DMS53 treated with DMSO at 0.1 percent for 48 hours (cell line): ENCODE results near the gene SGCB.
A peak's percentile ranks its signal among the peaks of the same experiment; 100 is the strongest.

Source experiments
- DNase-seq: peaks from one replicate; lab custom pipeline; 2025; ENCODE audit not compliant: unreplicated experiment; lab: John Stamatoyannopoulos, UW

Gene SGCB

GRCh38 chr4:52019936-52020657 lies 18.0 kb downstream of the SGCB start, which contains the start of gene LRRC66:
TSS of gene LRRC66 (minus strand) at chr4:52020363. CDS start at chr4:52017613, 2,750 bp downstream.
- DNase-seq = no peak

DNA sequence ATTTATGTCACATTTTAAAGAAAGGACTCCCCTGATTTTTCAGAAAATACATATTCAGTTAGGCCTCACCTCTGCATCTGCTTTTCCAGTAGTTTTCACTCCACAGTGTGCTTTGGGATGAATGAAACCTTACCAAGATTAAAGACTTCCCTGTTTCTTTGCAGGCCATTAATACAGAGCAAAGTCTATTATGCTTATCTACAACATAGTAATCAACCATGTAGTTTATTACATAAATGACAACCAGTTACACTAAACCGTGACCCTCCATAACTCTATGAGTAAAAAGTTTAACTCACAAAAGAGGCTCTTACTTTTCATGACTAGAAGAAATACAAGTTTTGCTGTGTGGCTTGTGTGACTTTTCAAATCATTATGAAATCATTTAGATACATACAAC lies 20.3 kb downstream of the SGCB start:
- DNase-seq = no peak

DNA sequence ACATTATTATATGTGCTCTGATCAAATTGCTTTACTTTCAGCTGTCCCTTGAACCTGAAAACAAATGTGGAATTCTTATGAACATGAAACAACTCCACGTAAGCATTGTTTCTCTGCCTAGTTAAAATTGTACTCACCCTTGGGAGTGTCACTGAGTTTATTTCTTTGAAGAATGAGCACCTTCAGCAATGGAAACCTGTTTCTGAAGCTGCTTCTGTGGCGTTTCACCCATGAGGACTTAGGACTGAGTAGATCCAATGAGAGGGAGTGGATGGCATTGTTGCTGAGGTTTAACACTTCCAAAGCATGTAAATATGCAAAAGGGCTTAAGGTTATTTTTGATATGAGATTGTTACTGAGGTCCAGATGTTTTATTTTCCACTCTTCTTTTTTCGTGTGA lies 21.1 kb downstream of the SGCB start:
- no peak for DNase-seq

GRCh38 chr4:52015366-52015765 lies 22.7 kb downstream of the SGCB start:
- no peak for DNase-seq

DNA sequence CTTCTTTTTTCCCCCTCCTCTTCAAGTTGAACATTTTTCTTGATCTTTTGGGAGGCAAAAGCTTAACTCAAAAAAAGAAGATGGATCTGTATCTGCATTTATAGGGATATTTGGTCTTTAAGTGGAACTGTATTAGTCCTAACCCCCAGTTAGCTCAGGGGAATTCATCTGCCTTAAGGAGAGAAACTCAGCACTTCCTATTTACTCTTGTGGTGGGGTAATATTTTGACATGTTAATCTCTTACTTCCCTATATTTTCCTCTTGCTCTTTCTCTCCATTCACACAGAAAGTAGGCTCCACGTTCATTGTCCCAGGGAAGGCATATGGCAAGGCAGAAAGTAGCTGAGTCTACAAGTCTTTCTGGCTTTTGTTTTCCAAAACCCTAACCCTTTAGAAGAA lies 23.2 kb downstream of the SGCB start:
- no peak for DNase-seq

GRCh38 chr4:52012651-52013050 lies 25.4 kb downstream of the SGCB start:
- DNase-seq = no peak

- no peak for DNase-seq
Observed at GRCh38 chr4:52010986-52011385, 27.1 kb downstream of the SGCB start.

- no peak for DNase-seq
Observed at GRCh38 chr4:52006887-52007286, 31.2 kb downstream of the SGCB start.

DNA sequence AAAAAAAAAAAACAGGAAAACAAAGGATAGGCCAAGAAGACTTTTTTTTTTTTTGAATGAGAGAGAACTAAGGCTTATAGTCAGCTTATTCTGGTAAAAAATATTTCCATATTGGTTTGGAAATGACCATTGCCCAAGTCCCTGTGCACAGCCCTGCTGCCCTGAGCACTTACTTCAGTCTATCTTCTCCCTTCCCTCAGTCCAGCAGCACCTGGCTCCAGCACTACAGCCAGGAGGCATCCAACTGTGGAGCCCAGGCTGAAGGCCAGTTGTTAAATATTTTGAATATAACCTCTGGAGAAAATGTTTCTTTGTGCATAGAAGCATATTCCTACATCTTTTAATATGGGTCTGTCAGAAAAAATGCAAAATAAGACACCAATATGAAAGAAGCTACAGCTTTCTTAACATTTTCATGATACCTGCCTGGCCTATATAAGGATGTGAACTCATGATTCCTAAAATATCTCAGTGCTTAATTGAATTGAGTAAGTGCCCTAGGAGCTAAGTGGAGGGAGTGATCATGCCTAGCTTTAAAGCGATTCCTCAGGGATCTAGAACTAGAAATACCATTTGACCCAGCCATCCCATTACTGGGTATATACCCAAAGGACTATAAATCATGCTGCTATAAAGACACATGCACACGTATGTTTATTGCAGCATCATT lies 32.4 kb downstream of the SGCB start:
- DNase-seq = no peak

GRCh38 chr4:52004414-52004813 lies 33.7 kb downstream of the SGCB start:
- DNase-seq = no peak

DNA sequence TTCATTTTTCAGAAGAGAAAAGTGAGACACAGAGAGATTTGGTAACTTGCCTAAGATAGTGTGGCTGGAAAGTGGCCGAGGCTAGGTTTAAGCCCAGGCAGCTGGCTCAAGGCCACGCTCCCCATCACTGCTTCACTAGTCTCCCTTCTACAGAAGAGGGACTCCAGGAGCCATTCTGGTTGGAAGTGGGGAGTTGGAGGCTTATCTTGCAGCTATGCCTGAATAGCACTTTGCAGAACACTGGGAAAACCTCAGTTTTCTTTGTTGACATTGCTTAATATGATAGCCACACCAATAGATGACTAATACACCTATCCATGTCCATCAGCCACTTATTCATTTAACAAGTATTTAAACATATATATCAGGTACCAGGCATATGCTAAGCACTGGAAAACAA lies 36.5 kb downstream of the SGCB start:
- peak; percentile 4 for DNase-seq

DNA sequence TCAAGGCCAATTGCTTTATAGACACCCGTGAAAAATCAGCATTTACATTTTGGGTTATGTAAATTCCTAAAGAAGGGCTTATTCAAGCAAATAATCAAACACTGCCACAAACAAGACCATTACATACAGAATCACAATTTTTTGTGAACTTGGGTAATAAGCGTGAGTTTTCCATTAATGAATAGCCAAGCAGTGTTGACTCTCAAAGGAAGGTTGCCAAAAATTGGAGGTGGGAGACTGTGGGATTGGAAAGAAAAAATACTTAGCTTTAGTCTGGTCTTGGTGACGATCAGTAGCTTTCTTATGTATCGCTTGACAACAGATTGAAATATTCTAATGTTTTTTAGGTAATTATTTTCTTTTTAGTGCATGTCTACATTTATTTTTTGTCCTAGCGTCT lies 38.8 kb downstream of the SGCB start:
- no peak for DNase-seq

- DNase-seq = no peak
Observed at GRCh38 chr4:51998837-51999236, 39.3 kb downstream of the SGCB start.

- DNase-seq = no peak
Observed at GRCh38 chr4:51997647-51998046, 40.5 kb downstream of the SGCB start.

DNA sequence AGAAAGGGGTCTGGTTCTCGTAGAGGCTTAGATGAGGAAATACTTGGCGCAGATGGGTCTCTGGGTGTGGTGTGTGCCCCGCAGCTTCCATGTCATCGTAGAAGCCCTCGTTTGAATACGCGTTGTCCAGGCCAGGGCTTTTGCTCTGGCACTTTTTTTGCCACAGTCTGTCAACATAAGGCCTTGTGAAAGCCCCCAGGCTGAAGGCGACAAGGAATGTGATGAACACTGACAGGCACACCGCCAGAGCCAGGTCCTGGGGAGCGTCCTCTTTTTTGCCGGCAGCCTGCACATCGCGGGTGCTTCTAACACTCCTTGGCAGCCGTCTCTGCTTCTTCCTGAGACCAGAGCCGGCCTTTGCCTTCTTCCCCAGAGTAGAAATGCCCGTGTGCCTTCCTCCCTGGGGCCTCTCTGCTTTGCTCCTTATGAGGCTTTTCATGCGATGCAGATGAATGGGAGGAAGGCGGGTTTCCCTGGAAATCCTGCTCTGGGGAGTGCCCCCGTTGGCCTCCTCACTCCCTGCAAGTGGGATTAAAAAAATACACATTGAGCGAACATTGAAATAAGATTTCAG lies 42.4 kb downstream of the SGCB start:
- no peak for DNase-seq
